Colonic mucosa (tissue), 4 donors: ENCODE data around the gene NEMF. TPM values are rescaled to one million over a fixed set of nuclear protein-coding genes. Genes with fewer than 3 reads are reported as not detected.
"Not testable (repeated sequence)": the region's sequence is repeated elsewhere in the genome, so short reads cannot be mapped to it uniquely, and the experiment has no call there.

Experiments
- DNase-seq: peaks from one replicate; pipeline ENCODE4 v3.0.0-alpha.2; 2020
- H3K27ac ChIP-seq: fragments of 200-600 bp; one replicate; pipeline ENCODE4 v1.8.0; 2021
- H3K27me3 ChIP-seq: fragments of 200-600 bp; one replicate; pipeline ENCODE4 v1.8.0; 2021
- H3K36me3 ChIP-seq: fragments of 200-600 bp; one replicate; pipeline ENCODE4 v1.8.0; 2021
- H3K4me1 ChIP-seq: fragments of 200-600 bp; one replicate; pipeline ENCODE4 v1.8.0; 2021; ENCODE audit warnings: mild to moderate bottlenecking
- H3K4me3 ChIP-seq: fragments of 200-600 bp; one replicate; pipeline ENCODE4 v1.8.0; 2021
- H3K9ac ChIP-seq, 2 donors: one replicate each; pipeline ENCODE4 v1.7.0; 2013; ENCODE audit warnings: control low read depth in 2 of 2, low read depth in 2 of 2, low read length in 2 of 2
- H3K9me3 ChIP-seq: fragments of 200-600 bp; one replicate; pipeline ENCODE4 v1.8.0; 2021
- intact Hi-C: fragments of 100-400 bp; cut with DNase I; formaldehyde crosslinking; loops from one replicate; pipeline ENCODE4 v1.14.1; 2022
- total RNA-seq, 2 donors: library from RNA; stranded (reverse); fragmentation: NEBNext Ultra II Directional in 1 of 2; extraction: Animal tissue kit (Norgen Biotek cat#: 25700) in 1 of 2; gene quantifications; one replicate each; pipeline ENCODE4 v1.2.1, GENCODE V29; 2021
- TF ChIP-seq, protein P1 (sequence below): fragments of 200-600 bp; IDR thresholded peaks from one replicate; pipeline ENCODE4 v1.8.0; 2022; ENCODE audit warnings: antibody characterized with exemption, mild to moderate bottlenecking
- donor health status: healthy.
- donor health status: DM: no; HTN: no; CAD: no.
- donor health status: DM: no; HTN: no; CAD: no.

NEMF gene
- total RNA-seq, 2 donors from 2014 or later: 52.8 to 56.7 TPM

DNA sequence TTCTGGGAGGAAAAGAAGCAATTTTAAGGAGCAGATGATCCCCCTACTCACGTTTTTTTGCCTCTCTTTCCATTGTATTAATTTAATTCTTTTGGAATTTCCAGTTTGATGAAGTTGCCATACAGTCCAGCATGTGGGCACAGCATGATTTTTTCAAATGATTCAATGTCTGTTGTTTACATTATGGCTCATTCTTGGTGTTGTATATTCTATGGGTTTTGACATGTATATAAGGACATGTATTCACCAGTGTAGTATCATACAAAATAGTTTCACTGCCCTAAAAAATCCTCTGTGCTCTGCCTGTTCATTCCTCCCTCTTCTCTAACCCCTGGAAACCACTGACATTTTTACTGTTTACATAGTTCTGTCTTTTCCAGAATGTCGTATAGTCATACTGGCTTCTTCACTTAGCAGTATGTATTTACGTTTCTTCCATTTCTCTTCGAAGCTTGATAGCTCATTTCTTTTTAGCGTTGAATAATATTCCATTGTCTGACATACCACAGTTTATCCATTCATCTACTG, 98.0 kb downstream of the NEMF start:
- intact Hi-C loops: no loop called here
- Histone ChIP-seq H3K9me3 (no peaks in the 10 kb centered on the region), H3K27me3 (no peaks in the 10 kb centered on the region), H3K36me3 (no peaks in the 10 kb centered on the region), H3K4me1 (no peaks in the 10 kb centered on the region), H3K27ac (no peak overlapping the region), H3K9ac (no peak overlapping the region), H3K4me3 (no peak overlapping the region)
- TF ChIP-seq, protein P1, sequence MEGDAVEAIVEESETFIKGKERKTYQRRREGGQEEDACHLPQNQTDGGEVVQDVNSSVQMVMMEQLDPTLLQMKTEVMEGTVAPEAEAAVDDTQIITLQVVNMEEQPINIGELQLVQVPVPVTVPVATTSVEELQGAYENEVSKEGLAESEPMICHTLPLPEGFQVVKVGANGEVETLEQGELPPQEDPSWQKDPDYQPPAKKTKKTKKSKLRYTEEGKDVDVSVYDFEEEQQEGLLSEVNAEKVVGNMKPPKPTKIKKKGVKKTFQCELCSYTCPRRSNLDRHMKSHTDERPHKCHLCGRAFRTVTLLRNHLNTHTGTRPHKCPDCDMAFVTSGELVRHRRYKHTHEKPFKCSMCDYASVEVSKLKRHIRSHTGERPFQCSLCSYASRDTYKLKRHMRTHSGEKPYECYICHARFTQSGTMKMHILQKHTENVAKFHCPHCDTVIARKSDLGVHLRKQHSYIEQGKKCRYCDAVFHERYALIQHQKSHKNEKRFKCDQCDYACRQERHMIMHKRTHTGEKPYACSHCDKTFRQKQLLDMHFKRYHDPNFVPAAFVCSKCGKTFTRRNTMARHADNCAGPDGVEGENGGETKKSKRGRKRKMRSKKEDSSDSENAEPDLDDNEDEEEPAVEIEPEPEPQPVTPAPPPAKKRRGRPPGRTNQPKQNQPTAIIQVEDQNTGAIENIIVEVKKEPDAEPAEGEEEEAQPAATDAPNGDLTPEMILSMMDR: no peak
- DNase-seq: no peak

DNA sequence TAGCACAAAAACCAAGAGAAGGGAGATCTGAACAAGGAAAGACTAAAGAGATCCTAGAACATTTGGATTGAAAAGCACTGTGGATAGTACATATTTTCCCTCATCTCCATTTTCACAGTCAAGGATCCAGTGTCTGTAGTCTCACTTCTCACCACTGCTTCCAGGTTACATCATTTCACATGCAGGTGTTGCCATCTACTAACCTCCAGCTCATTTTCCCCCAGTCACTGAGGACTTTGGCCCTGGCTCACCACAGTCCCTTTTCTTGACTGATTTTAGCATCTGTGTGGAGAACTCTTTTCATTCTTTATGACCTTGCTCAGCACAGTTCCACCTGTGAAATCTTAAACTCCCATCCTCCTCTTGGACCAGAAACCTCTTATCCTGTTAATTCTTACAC, 106.1 kb downstream of the NEMF start:
- DNase-seq, H3K9me3 ChIP-seq, H3K9ac ChIP-seq, H3K4me1 ChIP-seq, H3K36me3 ChIP-seq, H3K27ac ChIP-seq, H3K4me3 ChIP-seq, H3K27me3 ChIP-seq, intact Hi-C loops: not testable (repeated sequence)

DNA sequence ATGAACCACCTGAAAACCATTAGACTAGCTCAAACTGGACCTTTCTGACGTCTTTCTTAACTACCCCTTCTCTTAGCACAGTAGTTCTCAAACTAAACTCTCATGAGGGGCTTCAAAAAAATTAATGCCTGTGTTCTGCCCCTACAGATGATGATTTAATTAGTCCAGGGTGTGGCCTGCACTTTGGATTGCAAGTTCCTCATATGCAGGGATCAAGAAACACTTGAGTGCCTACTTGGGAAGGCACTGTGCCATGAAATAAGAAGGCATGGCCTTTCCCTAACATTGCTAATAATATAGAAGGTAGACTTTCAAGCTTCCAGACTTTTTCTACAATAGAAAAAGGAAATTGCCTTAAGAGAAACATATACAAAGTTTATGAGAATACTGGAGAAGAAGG, 107.4 kb downstream of the NEMF start:
- no peaks in the 10 kb centered on the region for H3K4me1 ChIP-seq
- TF ChIP-seq, protein P1: no peak
- no peak overlapping the region for H3K9ac ChIP-seq
- no peak overlapping the region for H3K4me3 ChIP-seq
- H3K27ac ChIP-seq: no peak overlapping the region
- H3K9me3 ChIP-seq: no peaks in the 10 kb centered on the region
- intact Hi-C loops: no loop called here
- DNase-seq: no peak
- no peaks in the 10 kb centered on the region for H3K27me3 ChIP-seq
- no peaks in the 10 kb centered on the region for H3K36me3 ChIP-seq

DNA sequence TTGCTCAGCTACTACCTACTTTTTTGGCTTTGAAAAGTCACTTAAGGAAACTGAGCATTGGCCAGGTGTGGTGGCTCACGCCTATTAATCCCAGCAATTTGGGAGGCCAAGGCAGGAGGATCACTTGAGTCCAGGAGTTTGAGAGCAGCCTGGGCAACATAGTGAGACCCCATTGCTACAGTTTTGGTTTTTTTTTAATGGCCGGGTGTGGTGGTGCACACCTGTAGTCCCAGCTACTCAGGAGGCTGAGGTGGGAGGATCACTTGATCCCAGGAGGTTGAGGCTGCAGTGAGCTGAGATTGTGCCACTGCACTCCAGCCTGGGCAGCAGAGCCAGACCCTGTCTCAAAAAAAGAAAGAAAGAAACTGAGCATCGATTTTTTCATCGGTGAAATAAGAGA, 116.9 kb downstream of the NEMF start:
- H3K4me3 ChIP-seq, H3K27me3 ChIP-seq, H3K36me3 ChIP-seq, H3K9me3 ChIP-seq, H3K9ac ChIP-seq, intact Hi-C loops, DNase-seq, H3K27ac ChIP-seq, H3K4me1 ChIP-seq: not testable (repeated sequence)

DNA sequence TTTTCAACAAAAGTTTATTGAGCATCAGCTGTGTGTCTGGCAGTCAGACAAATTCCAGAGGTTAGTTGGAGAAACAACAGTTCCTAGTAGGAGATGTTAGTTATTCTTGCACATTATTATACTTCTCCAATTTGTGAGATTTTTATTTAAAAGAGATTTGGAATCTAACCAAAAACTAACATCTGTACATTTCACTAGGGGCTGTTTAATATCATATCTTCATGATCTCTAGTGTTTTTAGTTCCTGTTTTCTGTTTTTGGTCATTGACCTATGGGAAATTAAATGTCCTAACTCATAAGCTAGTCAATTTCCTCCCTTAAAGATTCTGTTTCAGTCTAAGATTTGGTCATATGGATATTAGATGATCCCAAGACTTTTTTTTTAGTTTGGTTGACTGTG, 118.8 kb downstream of the NEMF start:
- TF ChIP-seq, protein P1: no peak
- Histone ChIP-seq H3K4me3 (no peak overlapping the region), H3K9ac (no peak overlapping the region), H3K9me3 (no peaks in the 10 kb centered on the region), H3K27me3 (no peaks in the 10 kb centered on the region), H3K36me3 (no peaks in the 10 kb centered on the region), H3K27ac (no peak overlapping the region), H3K4me1 (no peaks in the 10 kb centered on the region)
- DNase-seq: no peak
- intact Hi-C loops: no loop called here

DNA sequence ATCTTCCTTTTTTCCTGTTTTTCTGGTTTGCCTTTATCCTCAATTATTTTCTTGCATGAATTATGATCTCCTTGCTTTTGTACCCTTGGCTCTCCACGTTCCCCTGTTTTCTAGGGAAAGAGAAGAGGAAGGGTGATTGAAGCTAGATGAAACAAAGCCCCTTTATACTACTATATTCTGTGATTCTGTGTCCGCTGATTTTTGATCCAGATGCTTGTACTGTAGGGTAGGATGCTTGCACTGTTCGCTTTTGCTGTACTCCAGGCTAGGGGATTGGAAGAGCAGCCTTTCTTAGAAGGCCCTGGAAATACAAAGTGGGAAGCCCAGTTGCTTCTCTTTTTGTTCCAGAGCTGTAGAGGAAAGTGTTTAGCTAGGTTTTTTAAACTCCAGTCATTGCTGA, 119.7 kb downstream of the NEMF start:
- Histone ChIP-seq H3K9me3 (no peaks in the 10 kb centered on the region), H3K4me1 (no peaks in the 10 kb centered on the region), H3K36me3 (no peaks in the 10 kb centered on the region), H3K27ac (no peak overlapping the region), H3K27me3 (no peaks in the 10 kb centered on the region), H3K4me3 (no peak overlapping the region), H3K9ac (no peak overlapping the region)
- TF ChIP-seq, protein P1: no peak
- DNase-seq: no peak
- intact Hi-C loops: no loop called here

Other genes starting within 250 kb of the NEMF start
- gene RPL36AL, start 232.2 kb downstream of the NEMF start, total RNA-seq: 100 to 1,000 TPM; 197 to 198 TPM
- gene MGAT2, start 232.0 kb downstream of the NEMF start, total RNA-seq: 10 to 100 TPM; 44.9 to 47.3 TPM
- gene DNAAF2, start 217.5 kb downstream of the NEMF start, total RNA-seq: 1 to 10 TPM; 6.8 to 8.3 TPM
- gene POLE2, start 164.6 kb downstream of the NEMF start, total RNA-seq: 10 to 100 TPM in 1 of 2 donors, 1 to 10 TPM in 1; 2.5 to 15.9 TPM
- 1 to 10 TPM in 1 of 2 donors, under 1 TPM in 1; 0.94 to 2.5 TPM for gene KLHDC1, start 159.7 kb downstream of the NEMF start, total RNA-seq
- 10 to 100 TPM; 37.5 to 68.7 TPM for gene KLHDC2, start 84.6 kb downstream of the NEMF start, total RNA-seq
- 100 to 1,000 TPM; 136 to 161 TPM for gene ARF6, start 40.3 kb upstream of the NEMF start, total RNA-seq